ENCODE data around the gene BTBD9.

The BTBD9 gene

DNA sequence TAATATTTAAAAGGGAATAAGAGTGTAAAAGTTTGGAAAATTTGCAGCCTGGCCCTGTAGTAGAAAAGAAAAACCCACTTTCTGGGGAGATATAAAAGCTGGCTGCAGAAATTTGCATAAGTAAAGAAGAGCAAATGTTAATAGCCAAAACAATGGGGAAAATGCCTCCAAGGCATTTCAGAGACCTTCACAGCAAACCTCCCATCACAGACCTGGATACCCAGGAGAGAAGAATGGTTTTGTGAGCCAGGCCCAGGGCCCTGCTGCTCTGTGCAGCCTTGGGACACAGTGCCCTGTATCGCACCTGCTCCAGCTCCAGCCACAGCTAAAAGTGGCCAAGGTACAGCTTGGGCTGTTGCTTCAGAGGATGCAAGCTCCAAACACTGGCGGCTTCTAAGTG is 113.8 kb downstream of the BTBD9 start:
- TF ChIP-seq, protein P1, sequence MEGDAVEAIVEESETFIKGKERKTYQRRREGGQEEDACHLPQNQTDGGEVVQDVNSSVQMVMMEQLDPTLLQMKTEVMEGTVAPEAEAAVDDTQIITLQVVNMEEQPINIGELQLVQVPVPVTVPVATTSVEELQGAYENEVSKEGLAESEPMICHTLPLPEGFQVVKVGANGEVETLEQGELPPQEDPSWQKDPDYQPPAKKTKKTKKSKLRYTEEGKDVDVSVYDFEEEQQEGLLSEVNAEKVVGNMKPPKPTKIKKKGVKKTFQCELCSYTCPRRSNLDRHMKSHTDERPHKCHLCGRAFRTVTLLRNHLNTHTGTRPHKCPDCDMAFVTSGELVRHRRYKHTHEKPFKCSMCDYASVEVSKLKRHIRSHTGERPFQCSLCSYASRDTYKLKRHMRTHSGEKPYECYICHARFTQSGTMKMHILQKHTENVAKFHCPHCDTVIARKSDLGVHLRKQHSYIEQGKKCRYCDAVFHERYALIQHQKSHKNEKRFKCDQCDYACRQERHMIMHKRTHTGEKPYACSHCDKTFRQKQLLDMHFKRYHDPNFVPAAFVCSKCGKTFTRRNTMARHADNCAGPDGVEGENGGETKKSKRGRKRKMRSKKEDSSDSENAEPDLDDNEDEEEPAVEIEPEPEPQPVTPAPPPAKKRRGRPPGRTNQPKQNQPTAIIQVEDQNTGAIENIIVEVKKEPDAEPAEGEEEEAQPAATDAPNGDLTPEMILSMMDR (IDR thresholded peaks at IDR 0.05; ENCODE audit: control extremely low read depth, extremely low read depth, low read depth, missing control alignments) = no peak
- DNase-seq (ENCODE audit: extremely low spot score) = no peak
- ChIA-PET CTCF (no interaction called here), POLR2A (no interaction called here)

DNA sequence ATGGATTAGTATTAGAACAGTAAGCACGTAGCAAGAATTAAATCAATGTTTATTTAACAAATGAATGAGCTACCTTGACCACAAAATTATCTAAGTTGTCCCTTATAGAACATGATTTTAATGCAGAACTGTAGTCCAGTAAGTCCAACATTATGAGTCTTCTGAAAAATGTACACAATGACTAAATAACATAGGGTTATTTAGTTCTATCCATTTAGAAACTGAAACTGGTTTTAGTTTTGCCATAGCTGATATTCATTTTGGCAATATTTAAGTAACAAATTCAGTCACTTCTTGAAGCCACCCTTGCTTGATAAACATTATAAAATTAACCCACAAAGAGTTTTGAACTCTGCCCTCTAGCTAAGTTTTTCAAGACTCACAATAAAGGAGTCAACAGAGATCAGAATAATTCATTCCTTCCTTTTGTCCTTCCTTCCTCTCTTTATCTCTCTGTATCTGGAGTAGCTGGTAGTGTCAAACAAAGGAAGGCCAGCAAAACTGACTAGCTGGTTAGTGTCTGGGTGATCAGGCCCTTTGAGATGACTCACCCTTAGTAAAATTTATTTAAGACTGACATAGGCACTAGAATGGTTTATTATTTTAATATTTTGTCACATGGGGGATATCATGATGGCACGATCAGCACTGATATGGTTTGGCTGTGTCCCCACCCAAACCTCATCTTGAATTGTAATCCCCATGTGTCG is 115.1 kb downstream of the BTBD9 start:
- TF ChIP-seq, protein P1 (IDR thresholded peaks at IDR 0.05; ENCODE audit: control extremely low read depth, extremely low read depth, low read depth, missing control alignments) = no peak
- ChIA-PET POLR2A (no interaction called here), CTCF (interaction anchor here (1.2 to 1.3 kb wide), 2 partner anchors 12 to 155 kb away, joined by 3 read pairs; no protein-coding TSS in a partner anchor)
- no peak for DNase-seq (ENCODE audit: extremely low spot score)

DNA sequence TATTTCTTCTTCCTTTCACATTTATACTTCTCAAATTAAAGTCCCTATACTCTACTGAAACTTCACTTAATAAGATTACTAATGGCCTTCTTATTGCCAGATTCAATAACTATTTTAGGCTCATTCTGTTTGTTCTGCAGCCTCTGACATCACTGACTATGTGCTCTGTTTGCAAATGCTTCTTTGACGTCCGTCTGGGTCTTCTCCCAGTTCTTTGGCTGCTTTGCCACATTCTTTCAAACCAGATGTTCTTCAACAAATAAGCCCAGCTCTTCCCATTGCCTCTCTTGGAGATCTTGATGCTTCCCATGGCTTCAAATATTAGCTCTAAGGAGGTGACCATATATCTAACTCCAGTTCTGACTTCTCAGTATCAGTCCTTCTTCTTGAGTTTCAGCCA is 117.4 kb downstream of the BTBD9 start:
- POLR2A ChIA-PET = no interaction called here
- DNase-seq (ENCODE audit: extremely low spot score) = no peak
- CTCF ChIA-PET = interaction anchor here (1.0 to 1.2 kb wide), 3 partner anchors 12 to 956 kb away, joined by 3 to 4 read pairs (median 3); no protein-coding TSS in a partner anchor
- TF ChIP-seq, protein P1 (IDR thresholded peaks at IDR 0.05; ENCODE audit: control extremely low read depth, extremely low read depth, low read depth, missing control alignments) = no peak

DNA sequence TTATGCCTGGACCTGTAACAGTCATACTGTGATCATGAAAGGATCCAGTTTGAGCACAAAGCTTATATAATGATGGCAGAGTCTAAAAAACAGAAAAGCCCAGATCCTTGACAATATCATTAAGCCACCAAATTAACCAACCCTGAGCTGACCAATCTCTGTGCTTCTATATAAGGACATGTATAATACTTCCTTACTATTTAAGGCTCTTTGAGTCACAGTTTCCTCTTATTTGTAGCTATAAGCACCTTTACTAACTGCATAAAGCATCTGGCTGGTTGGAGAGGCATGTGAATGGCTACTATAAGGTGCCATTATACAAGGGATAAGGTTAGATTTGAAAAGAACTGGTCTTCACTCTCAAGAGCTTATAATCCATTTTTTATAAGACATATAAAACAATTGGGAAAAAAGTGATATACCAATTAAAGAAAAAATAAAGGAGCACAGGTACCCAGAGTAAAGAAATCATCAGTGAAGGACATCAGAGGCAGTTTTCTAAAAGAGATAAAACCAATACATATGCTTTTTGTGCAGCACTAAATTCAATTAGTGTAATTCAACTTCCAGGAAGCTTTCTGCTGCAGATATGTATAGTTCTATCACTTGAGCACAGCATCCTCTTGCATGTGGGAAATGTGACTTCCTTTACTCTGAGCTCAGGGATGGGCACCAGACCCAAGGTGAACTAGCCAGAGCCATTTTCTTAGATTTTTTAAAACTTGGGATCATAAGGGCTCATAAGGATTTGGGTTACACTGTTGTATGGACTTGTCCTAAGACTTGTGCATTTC is 121.0 kb downstream of the BTBD9 start:
- CTCF ChIA-PET = interaction anchor here (0.8 to 1.5 kb wide), 4 partner anchors 42 to 1193 kb away, joined by 3 to 4 read pairs (median 3); no protein-coding TSS in a partner anchor
- POLR2A ChIA-PET = no interaction called here
- TF ChIP-seq, protein P1 (IDR thresholded peaks at IDR 0.05; ENCODE audit: control extremely low read depth, extremely low read depth, low read depth, missing control alignments) = no peak

DNA sequence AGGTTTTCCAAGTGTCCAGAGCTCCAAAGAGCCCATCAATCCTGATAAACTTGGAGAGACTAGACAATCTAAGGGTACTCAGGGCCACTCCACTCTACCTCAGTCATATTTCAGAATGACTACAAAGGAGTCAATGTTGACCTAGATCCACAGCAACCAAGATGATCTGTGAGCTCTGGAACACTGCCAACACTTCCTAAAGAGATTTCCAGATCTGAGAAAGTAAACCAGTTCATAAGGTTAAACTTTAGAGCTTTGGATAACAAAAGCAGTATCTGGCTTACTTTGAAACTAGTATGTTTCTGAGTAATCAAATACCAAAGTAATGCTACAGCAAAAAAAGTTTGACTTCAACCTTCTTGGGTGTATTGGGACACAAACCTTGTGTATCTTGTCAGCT is 122.7 kb downstream of the BTBD9 start:
- DNase-seq (ENCODE audit: extremely low spot score) = no peak
- ChIA-PET POLR2A (no interaction called here), CTCF (interaction anchor here (1.0 to 2.0 kb wide), 3 partner anchors 13 to 23 kb away, joined by 3 to 8 read pairs (median 3); no protein-coding TSS in a partner anchor)
- TF ChIP-seq, protein P1 (IDR thresholded peaks at IDR 0.05; ENCODE audit: control extremely low read depth, extremely low read depth, low read depth, missing control alignments) = no peak

More for the DNA sequence above, 121.0 kb downstream of the BTBD9 start:
- DNase-seq (ENCODE audit: extremely low spot score) = no peak

DNA sequence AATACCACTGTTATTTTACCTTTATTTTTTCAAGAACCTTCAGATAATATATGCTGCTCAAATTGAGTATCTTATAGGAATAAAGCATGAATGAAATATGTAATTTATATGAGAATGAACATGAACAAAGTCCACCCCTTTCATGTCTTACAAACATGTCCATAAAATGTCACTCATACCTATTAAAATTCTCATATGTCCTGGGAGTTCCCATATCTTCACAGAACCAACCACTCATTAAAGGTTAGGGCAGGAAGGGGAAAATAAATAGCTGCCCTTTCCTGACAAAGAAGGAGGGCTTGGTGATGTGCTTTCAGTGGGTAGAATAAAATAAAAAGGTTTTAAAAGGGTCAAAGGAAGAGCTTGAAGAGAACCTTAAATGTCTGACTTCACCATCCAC is 125.3 kb downstream of the BTBD9 start:
- POLR2A ChIA-PET = no interaction called here
- DNase-seq (ENCODE audit: extremely low spot score) = no peak
- TF ChIP-seq, protein P1 (IDR thresholded peaks at IDR 0.05; ENCODE audit: control extremely low read depth, extremely low read depth, low read depth, missing control alignments) = no peak
- CTCF ChIA-PET = interaction anchor here (0.7 kb wide), 1 partner anchor 8 kb away, joined by 3 read pairs; no protein-coding TSS in a partner anchor

All from GM10248 (cell line).